Activated T-cell treated with anti-CD3 and anti-CD28 coated beads, Interleukin-2, amount 50 U/mL, for 48 hours (primary cell): ENCODE results near the gene RPAP3.

ENCODE experiments used
- DNase-seq, 2 experiments: peaks; one replicate each; pipeline ENCODE4 v3.0.0-alpha.2; 2020

RPAP3 gene

GRCh38 chr12:47718531-47718930 lies 12.7 kb upstream of the RPAP3 start:
- DNase-seq, result peak in 1 of 2 experiments; percentile 6

DNA sequence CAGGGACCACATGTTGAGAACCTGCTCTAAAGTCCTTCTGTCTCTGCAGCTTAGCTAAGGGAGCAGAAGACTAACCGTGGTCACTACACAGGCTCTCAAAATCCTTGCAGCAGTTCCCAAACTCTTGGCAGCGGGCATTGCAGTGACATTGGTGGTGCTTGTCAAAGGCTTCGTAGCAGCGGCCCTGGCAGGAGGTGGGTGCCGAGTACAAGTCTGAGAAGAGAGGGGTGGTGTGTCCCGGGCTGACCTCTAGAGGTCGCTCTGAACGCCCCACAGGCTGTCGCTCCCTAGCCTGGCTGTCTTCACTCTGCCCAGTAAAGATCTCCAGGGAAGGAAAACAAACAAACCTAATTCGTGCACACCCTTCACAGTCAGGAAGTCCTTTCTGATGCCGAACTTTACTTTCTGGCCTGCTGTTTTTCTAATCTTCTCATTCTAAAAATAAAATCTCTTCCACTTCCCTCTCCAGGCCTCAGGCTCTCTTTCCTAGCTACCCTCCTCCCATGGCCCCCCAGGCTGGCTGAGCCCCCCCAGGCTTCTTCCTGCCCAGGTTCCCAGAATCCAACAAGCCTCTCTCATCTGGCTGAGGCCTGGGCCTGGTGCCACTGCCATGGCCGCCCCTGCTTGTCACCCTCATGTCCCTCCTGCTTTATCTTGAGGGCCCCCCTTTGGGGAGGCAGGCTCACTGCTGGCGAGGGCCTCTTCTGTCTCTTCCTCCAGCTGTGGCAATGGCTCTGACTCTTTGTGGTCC lies 11.8 kb upstream of the RPAP3 start:
- peak; percentile 54 to 67 for DNase-seq

- DNase-seq, result no peak
These were observed 11.2 kb upstream of the RPAP3 start for GRCh38 chr12:47717046-47717442.

DNA sequence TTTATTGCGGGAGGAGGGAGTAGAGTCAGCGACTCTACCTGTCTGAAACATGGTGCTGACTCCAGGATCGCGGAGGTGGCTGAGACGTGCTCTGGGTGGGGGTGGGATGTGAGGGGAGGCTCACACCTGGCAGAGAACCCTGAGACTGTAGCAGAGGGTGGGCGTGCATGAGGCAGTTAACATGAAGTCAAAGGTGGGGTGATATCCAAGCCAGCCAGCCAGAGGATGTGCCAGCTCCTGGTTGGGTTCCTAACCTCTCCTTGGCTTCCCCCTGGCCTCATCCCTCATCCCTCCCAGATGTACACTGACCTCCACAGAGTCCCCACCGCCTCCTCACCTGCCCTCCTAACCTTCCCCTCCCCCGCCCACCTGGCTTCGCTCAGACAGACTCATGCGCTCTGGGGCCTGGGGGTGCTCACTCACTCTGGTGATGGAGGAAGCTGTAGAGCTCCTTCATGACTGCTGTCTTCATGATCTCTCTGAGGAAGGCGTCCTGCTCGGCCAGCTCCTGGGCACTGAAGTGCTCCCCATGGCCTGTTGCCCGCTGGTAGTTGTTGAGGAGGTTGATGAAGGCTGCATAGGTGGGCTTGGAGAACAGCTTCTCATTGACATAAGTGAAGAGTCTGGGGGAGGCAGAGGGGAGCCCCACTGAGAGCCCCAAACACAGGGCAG lies 10.2 kb upstream of the RPAP3 start:
- DNase-seq, result peak in 1 of 2 experiments; percentile 14

GRCh38 chr12:47715393-47715876 lies 9.6 kb upstream of the RPAP3 start:
- peak; percentile 79 to 81 for DNase-seq

- DNase-seq, result no peak
These were observed 9.1 kb upstream of the RPAP3 start for GRCh38 chr12:47714826-47715386.

DNA sequence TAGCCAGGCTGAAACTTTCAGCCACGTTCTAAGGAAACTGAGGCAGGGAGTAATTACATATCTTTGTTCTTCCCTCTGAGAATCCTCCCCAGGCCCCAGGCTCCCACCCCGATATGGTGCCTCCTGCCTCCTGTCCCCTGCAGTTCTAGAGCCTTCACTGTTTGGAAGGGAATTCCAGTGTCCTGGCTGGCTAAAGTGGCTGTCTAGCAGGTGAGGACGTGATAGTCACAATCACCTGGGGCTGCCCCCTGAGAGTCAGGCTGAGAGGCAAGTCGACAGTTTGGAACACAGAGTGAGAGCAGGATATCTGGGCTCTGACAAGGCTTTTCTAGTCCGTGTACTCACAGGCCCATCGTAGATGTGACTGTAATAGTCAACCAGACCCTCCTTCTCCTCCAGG lies 6.3 kb upstream of the RPAP3 start:
- DNase-seq, result no peak

DNA sequence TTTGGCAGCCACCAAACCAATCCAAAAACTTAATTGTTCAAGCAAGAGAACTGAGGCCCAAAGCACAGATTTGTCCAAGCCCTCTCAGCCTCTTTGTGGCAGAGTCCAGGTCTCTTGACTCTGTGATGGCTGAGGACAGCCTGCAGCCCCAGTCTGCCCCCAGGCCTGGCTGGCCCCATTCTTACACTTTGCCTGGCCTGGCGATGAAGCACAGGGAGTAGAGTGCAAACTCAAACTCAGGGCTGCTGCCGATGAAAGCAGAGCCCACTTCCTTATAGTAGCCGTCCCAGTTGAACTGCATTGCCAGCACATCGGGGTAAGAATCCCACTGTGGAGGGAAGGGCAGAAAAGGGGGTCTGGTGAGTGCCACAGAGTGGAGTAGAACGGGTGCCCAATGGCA lies 5.6 kb upstream of the RPAP3 start:
- no peak for DNase-seq

DNA sequence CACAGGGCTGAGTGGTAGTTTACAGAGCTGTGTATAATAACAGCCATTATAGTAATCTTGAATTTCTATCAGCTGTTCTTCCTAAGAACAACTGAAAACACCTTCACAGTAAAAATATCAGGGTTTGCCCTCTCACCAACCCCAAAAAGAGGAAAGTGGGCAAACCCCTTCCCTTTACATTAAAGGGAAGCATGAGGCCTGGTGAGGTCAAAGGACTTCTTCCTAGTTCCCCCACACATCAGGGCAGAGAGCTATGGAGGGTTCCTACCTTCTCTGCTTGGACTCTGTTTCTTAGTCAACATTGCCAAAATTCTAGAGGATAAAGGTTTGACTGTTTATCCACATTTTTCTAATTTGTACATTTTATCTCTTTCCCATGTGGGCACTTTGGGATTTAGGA lies 4.4 kb upstream of the RPAP3 start:
- no peak for DNase-seq

DNA sequence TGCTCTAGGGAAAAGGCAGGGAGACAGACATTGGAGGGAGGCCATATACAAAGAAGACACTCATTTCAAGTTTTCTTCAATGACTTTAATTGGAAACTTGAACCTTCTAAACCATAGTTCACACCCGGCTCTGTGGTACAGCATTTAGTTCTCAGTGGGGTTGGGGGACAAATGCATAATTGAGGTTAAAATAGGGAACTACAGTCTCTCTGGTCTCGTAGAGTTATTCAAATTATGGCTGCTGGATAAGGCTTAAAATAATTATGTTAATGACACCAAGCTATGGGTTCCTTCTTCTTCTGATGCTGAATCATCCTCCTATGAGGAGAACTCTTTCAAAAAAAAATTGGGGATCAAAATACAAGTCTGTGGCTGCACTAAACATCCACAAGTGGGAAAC lies 3.8 kb upstream of the RPAP3 start:
- no peak for DNase-seq

- no peak for DNase-seq
These were observed 3.4 kb upstream of the RPAP3 start for GRCh38 chr12:47709237-47709636.

GRCh38 chr12:47707905-47708543 lies 2.2 kb upstream of the RPAP3 start:
- no peak for DNase-seq

DNA sequence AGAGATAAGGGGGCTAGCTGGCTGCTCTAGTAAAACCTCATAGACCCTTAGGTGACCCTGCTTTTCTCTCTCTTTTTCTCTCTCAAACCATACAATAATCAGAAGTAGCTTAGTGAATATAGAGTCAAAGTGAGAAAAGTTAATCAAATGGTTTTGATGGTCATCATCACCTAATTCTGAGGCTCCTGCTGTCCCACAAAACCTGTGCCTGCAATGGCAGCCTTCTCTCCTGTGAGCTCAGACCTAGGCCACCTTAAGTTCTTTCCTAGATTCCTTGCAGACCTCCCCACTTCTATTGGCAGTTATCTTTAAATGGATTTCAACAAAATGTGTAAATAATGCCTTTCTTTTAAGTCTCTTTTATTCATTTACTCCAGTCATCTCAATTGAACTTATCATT lies 1.5 kb upstream of the RPAP3 start:
- DNase-seq, result no peak

GRCh38 chr12:47705229-47705565 lies 633 bp downstream of the RPAP3 start:
- DNase-seq, result no peak

DNA sequence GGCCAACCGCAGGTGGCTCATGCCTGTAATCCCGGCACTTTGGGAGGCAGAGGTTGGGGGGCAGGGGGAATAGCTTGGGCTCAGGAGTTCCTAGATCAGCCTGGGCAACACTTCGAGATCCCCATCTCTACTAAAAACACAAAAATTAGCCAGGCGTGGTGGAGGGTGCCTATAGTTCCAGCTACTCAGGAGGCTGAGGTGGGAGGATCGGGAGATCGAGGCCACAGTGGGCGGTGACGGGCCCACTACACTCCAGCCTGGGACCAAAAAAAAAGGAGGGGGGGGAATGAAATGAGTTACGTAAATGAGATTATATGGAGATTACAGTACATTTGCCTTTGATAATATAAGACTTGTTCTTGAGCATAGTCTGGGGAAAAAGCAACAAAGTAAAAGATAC lies 1.1 kb downstream of the RPAP3 start:
- no peak for DNase-seq

GRCh38 chr12:47700263-47700662 lies 5.6 kb downstream of the RPAP3 start:
- DNase-seq, result no peak

GRCh38 chr12:47698631-47699030 lies 7.2 kb downstream of the RPAP3 start:
- no peak for DNase-seq

DNA sequence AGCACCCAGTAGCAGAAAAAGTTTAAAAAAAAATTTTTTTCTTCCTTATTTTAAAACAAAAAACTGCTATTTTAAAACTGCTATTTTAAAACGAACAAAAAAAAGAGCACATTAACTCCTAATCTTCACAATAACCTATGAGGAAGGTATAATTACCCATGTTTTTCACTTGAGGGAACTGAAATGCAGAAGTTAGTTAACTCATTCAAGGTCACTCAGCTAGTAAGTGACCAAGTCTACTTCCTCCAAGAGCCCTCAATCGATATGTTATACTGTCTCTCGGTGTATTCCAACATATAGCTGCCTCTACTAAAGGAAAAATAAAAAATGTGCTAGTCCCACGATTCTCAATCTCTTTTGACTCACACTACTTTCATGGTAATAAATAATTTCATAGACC lies 7.8 kb downstream of the RPAP3 start:
- no peak for DNase-seq

DNA sequence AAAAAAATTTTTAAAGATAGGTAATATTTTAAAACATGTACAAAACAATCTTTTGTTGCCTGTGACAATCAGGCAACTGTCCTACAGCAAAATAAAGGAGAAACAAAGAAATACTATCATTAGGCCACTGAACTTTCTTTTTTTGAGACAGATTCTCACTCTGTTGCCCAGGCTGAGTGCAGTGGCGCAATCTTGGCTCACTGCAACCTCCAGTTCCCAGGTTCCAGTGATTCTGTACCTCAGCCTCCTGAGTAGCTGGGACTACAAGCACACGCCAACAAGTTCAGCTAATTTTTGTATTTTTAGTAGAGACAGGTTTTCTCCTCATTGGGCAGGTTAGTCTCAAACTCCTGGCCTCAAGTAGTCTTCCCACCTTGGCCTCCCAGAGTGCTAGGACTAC lies 16.6 kb downstream of the RPAP3 start:
- DNase-seq, result no peak

- no peak for DNase-seq
These were observed 18.2 kb downstream of the RPAP3 start for GRCh38 chr12:47687636-47688035.

DNA sequence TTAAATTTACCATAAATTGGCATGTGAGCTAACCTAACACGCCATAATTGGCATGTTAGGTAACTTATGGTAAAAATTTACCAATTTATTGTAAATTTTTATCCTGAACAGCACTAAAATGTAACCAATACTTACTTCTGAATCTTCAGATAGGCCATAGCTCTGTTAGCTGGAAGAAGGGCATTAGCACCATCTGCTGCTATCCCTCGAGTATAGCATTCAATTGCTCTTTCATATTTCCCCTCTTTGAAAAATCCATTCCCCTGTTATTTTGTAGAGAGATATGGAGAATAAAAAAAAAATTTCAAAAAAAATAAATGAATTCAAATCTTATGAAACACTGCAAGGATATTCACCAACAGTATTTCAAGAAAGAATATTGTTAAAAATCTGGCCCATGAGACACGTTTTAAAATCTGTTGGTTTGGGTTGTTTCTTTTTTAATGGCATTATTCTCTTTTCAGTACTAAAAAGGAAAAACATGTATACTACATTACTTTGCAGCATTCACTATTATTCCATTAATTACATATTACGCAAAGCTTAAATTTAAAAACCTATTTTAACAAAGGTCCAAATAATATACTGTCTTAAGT lies 19.1 kb downstream of the RPAP3 start:
- no peak for DNase-seq

GRCh38 chr12:47679785-47680184 lies 26.0 kb downstream of the RPAP3 start:
- DNase-seq, result no peak

- no peak for DNase-seq
These were observed 33.8 kb downstream of the RPAP3 start for GRCh38 chr12:47672068-47672467.
